SK-N-MC (cell line): ENCODE data around the gene ABHD16B.

ENCODE experiments used
- EZH2 ChIP-seq: fragments of 200-600 bp; sonication (generic); IDR thresholded peaks from one replicate; pipeline ENCODE4 v1.6.1; 2017; ENCODE audit warnings: antibody characterized with exemption
- POLR2AphosphoS5 ChIP-seq: IDR thresholded peaks from 2 replicates; pipeline ENCODE4 v1.6.1; 2012; ENCODE audit warnings: mild to moderate bottlenecking, low read depth, low read length, borderline replicate concordance

- TF ChIP-seq POLR2AphosphoS5 (no peak), EZH2 (no peak)
These were observed 15.0 kb upstream of the ABHD16B start for GRCh38 chr20:63846128-63846771.
